Fibroblast of villous mesenchyme (primary cell): ENCODE measurements around the gene ZNF774. TPM values are rescaled to one million over a fixed set of nuclear protein-coding genes. Genes with fewer than 3 reads are reported as not detected.
"Not testable (repeated sequence)": the region's sequence is repeated elsewhere in the genome, so short reads cannot be mapped to it uniquely, and the experiment has no call there.

ENCODE experiments used
- DNase-seq: peaks from one replicate; pipeline ENCODE4 v3.0.0-alpha.2; 2010; ENCODE audit warnings: low read depth
- H3K4me3 ChIP-seq: 2 replicates; pipeline ENCODE4 v1.5.1; 2011; ENCODE audit warnings: low read depth, mild to moderate bottlenecking, low read length
- CTCF ChIP-seq: IDR thresholded peaks from 2 replicates; pipeline ENCODE4 v1.5.1; 2012; ENCODE audit warnings: low read depth, mild to moderate bottlenecking, low read length; ENCODE audit not compliant: insufficient read depth
- total RNA-seq: library from RNA; depleted of rRNA; stranded (reverse); fragments of >200 nt; gene quantifications from 2 replicates; pipeline ENCODE4 v1.2.3, GENCODE V29; 2012

ZNF774 gene
- total RNA-seq: 1.6 and 1.7 TPM in 2 replicates

DNA sequence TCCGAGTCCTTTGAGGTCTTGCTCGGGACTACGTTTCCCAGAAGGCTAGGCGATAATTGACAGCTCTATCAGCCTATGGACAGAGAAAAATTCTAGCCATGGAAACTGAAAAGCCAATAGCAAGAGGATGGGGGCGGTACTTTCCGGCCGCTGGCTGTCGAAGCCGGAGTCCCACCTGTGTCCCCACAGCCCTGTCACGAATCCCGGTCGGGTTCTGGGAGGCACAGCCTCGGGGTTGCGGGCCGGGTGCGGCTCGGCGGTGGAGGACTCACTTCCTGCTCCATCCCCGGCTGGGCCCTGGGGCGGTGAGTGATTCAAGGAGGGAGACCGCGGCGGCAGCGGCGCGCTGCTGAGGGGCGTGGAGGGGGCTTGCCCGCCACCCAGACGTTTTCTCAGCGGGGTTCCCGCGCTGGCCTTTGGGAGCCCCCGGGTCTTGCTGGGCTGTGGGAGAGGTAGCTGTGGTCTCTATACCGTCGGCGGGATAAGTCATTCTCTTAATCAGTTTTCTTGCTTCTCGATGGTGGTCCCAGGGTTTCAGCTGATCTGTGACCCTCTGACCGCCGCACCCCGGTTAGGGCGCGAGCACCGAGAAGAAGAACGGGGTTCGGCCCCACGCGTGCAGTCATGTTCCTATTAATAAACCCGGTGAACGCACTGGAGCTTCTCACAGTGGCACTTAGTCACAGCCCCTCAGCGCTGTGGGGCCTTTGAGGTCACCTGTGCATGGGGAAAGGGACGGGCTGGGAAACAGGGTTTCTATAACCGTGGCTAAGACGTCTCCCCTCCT is at the start of gene ZNF774:
Gene ZNF774 (plus strand): TSS at position 178 of the 787 bp plus-strand sequence. CDS start 2,377 bp downstream, outside the sequence.
- H3K4me3 ChIP-seq: peak within 1 kb of the TSS; percentile 82
- DNase-seq: peak; percentile 96
- no peak for TF ChIP-seq CTCF

DNA sequence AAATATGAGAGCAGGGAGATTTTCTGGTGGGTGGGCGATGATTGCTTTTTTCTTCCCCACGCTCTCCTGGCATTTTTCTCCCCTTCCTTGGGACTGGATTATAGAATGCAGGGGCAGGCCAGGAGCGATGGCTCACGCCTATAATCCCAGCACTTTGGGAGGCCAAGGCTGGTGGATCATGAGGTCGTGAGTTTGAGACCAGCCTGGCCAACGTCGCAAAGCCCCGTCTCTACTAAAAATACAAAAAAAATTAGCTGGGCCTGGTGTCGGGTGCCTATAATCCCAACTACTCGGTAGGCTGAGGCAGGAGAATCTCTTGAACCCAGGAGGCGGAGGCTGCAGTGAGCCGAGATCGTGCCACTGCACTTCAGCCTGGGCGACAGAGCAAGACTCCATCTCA is 46.7 kb upstream of the ZNF774 start:
- DNase-seq, H3K4me3 ChIP-seq: not testable (repeated sequence)

DNA sequence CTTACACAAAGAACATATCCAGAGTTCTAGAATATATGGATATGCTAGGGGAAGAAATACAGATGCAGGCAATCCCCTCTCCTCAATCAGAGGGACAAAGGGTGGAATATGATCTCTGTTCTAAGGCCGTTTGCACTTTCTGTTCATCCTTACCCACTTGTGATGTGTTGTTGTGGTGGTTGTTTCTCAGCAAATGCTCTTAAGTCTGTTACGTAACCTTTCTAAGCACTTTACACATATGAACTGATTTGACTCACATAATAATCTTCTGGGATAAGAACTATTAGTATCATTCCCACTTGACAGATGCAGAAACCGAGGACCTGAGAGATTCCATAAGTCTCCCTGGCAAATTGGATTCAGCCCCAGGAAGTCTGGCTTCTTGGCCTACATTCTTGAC is 46.2 kb upstream of the ZNF774 start:
- H3K4me3 ChIP-seq: no peak overlapping the region
- DNase-seq: peak; percentile 33
- no peak for TF ChIP-seq CTCF

GRCh38 chr15:90306560-90306959 is 45.5 kb upstream of the ZNF774 start:
- H3K4me3 ChIP-seq: no peak overlapping the region
- no peak for TF ChIP-seq CTCF
- peak; percentile 14 for DNase-seq

- no peak overlapping the region for H3K4me3 ChIP-seq
- no peak for TF ChIP-seq CTCF
- no peak for DNase-seq
Observed at GRCh38 chr15:90307661-90308060, 44.4 kb upstream of the ZNF774 start.

DNA sequence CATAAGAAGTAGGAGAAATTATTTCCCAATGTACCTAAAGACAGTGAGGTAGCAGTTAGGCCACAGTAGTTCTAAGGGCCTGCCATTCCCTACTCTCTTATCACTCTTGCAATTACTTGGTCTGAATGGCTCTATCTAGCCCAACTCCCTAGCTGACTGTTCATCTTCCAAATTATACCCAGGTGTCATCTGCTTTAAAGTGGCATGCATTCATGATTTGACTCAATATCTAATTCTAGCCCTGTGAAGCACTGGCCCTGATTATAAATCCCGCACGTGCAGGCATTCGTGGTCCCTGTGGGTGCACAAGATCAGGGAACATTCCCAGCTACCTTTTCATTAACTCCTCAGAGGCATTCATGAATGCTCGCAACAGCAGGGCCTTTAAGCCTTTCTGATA is 43.1 kb upstream of the ZNF774 start:
- H3K4me3 ChIP-seq: no peak overlapping the region
- TF ChIP-seq CTCF: no peak
- no peak for DNase-seq

DNA sequence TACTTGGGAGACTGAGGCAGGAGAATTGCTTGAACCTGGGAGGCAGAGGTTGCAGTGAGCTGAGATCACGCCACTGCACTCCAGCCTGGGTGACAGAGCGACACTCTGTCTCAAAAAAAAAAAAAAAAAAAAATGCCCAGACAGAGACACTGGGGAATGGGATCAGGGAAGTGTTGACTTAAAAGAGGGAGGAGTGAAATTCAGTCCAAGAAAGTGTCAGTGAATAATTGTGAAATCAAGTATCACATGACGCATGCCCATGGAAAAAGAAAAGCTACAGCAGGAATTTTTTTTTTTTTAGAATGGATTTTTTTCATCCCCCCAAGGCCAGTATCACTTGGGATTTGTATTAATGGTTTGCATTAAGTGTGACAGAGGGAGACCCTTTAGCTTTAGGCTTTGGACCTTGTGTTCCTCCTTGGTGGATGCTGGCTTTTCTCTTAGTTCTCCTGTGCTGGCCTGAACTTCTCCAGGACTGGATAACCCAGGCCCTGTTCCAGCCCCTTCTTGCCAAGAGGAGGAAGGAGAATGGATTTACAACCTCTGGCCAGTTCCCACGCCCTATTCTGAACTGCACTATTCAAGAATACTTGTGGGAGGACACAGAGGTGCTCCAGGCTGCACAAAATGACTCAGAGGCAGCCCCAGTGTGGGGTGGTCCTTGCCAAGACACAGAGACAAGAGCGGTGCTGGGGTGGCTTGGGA is 36.7 kb upstream of the ZNF774 start:
- no peak for TF ChIP-seq CTCF
- DNase-seq: peak; percentile 95
- H3K4me3 ChIP-seq: no peak overlapping the region
